T-helper 9 cell (primary cell): ENCODE data around the gene RPTOR.
"Not testable (repeated sequence)": the region's sequence is repeated elsewhere in the genome, so short reads cannot be mapped to it uniquely, and the experiment has no call there.

Experiments used
- DNase-seq: peaks from one replicate; pipeline ENCODE4 v3.0.0-alpha.2; 2020

RPTOR gene

DNA sequence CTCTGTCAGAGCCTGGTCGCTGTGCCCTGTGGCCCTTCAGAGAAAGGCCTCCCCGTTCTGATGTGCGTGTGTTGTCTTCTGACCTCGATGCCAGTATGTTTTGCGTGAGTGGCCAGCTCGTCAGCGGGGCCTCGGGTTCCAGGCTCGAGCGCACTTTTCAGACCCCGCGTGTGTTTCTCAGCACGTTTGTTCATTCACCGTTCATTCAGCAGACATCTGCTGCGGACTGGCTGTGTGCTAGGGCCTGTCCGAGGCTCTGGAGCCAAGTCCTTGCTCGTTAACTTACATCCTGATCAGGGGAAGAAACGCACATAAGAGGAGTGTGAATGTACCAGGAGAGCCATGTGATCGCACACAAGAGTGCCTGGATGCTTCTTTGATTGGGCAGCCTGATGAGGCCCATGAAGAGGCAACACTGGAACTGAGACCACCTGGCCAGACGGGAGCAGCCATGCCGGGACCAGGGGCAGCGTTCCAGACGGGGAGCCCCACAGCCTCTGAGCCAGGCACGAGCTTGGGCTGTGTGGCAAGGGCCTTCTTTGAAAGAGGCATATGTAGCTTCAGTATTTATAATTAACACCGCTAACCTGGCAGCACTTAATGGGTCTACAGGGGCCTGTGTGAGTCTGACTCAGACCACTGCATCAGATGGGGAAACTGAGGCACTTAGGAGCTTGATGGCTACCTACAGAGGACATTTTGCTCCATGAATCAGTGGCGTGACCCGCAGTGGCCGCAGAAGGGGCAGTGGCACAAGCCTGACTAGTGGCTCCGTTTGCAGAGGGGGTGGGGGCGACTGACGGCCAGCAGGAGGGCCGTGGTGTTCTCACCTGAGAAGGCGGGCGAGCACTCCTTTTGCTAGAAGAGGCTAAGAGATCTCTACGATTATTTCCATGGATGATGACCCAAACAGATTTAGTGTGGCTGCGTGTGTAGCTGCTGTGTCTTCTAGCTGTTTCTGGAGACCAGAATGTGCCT lies 259.1 kb downstream of the RPTOR start:
- DNase-seq, result no peak

DNA sequence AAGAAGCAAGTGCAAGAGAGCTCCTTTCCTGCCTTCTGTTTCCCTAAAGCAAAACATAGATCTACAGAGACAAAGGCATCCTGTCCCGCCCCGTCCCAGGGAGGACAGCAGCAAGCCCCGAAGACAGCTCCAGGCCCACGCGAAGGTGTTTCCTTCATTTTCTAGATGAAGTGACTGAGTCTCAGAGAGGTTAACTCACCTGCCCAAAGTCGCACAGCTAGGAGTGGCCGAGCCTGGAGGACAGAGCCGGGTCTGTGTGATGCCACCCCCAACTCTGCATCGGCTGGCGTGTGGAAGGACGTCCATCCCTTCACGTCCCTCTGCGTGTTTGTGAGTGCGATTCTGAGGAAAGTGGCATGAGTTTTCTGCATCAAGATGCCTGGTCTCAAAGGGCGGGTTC lies 259.8 kb downstream of the RPTOR start:
- DNase-seq, result no peak

- no peak for DNase-seq
Measured at GRCh38 chr17:80805032-80805751, 260.6 kb downstream of the RPTOR start.

GRCh38 chr17:80807014-80807413 lies 262.4 kb downstream of the RPTOR start:
- DNase-seq, result no peak

- no peak for DNase-seq
Measured at GRCh38 chr17:80807882-80808281, 263.2 kb downstream of the RPTOR start.

DNA sequence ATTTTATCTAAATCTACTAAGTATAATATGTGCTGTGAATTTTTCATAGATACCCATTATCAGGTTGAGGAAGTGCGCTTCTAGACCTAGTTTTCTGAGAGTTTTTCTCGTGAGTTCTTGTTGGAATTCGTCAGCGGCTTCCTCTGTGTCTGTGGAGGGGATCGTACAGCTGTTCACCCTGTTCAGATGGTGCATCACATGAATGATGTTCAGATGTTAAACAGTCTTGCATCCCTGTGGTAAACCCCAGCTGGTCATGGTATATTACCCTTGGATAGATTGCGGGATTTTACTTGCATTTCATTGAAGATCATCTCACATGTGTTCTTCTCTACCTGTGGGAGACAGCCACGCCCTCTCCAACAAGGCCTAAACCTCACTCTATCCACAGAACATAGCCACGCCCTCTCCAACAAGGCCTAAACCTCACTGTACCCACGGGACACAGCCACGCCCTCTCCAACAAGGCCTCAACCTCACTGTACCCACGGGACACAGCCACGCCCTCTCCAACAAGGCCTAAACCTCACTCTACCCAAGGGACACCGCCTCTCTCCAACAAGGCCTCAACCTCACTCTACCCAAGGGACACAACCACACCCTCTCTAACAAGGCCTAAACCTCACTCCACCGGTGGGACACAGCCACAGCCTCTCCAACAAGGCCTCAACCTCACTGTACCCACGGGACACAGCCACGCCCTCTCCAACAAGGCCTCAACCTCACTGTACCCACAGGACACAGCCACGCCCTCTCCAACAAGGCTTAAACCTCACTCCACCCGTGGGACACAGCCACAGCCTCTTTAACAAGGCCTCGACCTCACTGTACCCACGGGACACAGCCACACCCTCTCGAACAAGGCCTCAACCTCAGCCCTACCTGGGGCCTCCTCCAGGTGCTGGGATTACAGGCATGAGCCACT lies 266.8 kb downstream of the RPTOR start:
- no peak for DNase-seq

GRCh38 chr17:80812362-80813088 lies 267.9 kb downstream of the RPTOR start:
- no peak for DNase-seq

DNA sequence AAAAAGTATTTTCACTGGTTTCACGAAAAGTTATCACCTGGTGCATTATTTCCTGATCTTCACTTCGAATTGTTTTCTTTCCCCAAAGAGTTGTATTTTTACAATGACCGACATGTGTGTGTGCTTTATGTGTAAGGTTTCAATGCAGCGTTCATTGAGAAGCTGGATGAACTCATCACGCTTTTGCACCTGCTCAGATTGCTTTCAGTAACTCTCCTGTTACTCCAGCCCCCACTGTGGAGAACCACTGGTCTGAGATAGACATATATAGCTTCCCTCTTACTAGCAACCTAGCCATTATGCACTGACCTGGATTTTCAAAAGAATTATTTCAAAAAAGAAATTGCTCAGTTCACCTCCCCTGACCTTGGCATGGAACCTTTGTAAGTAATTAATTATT lies 268.7 kb downstream of the RPTOR start:
- no peak for DNase-seq

DNA sequence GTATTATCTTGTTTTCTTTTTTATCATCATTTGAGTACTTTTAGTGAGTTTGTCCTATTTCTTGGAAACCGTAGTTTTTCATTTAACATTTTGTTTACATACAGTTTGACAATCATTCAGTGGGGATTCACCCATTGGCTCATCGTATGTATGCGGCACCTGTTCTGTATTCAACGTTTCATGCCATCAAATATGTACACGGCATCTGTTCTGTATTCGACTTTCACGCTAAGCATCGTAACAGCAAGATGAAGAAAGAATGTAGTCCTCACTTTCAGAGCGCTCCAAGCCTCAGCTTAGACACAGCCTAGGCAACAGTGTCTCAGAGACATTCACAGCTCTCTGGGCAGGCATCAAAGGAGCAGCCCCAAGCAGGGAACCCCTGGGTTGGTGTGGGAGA lies 269.9 kb downstream of the RPTOR start:
- DNase-seq, result no peak

DNA sequence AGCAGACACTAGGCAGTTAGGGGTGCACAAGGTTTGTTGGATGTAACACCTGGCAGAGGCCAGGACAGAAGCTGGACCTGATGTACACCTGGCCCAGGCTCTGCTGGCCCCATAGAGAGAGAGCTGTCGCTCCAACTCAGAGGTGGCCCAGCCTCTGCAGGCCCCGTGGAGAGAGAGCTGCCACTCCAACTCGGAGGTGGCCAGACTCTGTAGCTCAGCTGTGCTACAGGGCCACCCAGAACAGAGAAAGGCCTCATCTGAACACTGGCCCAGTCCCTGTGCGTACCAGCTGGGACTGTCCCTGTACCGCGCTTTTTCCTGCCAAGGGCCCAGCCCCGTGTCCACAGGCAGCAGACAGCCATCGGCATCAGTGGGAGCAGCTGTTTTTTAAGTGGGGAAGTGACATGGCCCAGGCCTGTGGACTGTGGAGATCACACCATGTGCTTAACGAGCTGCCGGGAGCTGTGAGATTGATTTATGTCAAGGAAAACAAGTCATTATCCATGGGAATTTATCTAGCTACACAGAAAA lies 270.6 kb downstream of the RPTOR start:
- no peak for DNase-seq

- not testable (repeated sequence) for DNase-seq
Measured at GRCh38 chr17:80815718-80816117, 271.1 kb downstream of the RPTOR start.

GRCh38 chr17:80816241-80817103 lies 271.8 kb downstream of the RPTOR start:
- DNase-seq, result no peak

DNA sequence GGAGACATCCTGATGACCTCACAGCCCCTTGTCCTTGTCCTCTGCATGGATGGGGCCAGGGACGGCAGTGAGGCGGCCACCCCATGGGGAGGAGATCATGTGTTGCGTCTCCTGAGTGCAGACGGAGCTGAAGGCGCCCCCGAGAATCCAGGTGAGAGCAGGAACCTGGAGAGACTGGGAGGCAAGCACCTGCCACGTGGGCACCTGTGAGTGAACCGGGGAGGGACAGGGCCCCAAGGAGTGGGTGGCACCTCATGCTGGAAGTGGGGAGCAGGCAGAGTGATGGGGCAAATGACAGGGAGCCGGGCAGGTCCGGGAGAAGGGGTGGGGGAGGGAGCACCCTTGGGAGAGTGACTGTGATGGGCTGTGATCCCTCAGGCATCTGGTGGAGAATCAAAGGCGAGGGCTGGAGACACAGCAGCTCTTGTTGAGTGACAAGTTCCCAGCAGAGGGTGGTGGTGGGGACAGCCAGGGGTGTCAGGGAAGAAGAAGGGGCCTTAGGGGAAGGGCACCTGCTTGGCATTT lies 272.7 kb downstream of the RPTOR start:
- no peak for DNase-seq

DNA sequence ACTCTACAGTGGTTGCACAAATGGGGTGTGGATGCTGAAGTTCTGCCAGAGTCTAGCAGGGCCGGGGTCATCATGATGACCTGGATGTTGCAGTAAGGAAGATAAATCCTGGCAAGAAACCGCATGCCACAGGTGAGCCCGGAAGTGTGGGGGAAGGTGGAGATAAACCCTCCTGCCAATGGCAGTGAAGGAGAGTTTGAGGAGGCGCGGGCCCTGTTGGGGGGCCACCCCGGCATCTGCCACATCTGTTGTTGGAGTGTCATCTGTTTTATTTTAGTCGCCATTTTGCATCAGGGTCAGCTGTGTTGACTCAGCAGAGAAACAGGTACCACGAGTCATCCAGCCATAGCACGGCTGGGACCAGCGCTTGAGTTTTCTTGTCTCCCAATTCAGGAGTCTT lies 273.2 kb downstream of the RPTOR start:
- DNase-seq, result no peak

- no peak for DNase-seq
Measured at GRCh38 chr17:80818871-80819270, 274.2 kb downstream of the RPTOR start.

- no peak for DNase-seq
Measured at GRCh38 chr17:80819422-80820164, 275.0 kb downstream of the RPTOR start.

DNA sequence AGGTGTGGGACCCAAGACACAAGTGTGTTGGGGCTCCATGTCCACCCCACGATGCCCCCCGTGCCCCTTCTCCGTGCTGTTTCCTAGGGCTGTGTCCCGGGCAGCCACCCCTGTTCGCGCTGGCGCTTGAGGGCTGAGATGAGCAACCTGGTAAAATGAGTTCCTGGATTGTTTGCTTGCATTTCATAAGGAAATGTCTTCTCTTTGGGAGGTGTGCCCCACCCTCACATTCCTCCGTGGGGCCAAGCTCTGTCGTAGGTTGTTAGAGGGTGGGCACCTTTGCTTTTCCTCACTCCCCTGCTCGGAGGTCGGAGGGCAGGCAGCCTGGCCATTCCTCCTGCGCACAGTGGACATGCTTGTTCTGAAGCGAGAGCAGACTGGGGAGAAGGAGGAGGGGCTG lies 275.7 kb downstream of the RPTOR start:
- no peak for DNase-seq

DNA sequence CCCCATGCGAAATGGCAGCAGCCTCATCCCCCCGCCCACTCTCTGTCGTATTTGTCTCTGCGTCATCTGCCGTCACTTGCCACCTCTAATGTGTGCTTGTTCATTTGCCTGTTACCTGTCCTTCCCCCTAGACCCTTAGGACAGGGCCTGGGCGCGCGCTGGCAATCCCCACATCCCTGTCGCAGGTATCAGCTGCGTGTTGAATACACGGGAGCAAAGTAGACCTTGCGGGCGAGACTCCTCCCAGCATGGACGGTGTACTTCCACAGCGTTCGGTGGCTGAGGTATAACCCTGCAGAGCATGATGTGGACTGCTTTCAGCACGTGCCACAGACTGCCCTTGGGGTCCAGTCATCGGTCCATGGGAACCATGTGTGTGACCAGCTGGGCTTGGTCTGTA lies 276.9 kb downstream of the RPTOR start:
- DNase-seq, result no peak

DNA sequence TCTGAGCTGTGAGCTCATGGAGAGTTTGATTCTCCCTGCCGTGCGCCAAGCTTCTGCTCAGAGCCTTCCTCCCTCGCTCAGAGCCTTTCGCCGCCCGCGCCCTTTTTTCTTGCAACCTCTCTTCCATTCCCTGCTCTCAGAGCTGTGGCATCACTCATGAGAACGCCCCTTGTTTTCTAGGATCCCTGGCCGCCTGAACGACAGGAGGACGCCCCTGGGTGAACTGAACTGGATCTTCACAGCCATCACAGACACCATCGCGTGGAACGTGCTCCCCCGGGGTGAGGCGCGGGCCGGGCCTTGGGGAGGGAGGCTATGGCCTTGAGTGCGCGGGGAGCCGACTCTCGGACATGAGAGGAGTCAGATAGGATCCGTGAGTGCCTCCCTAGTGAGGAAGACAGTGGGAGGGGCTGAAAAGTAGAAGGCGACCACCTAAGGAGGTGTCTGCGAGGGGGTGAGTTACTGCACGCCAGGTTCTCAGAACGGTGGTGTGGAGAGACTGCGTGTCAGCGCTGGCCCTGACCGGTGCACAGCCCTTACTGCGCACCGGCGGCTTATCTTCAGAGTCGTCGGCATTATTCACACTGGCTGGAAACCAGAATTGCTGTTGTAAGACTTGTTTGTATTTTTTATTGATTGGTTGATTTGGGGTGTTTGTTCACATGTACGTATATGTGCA lies 277.5 kb downstream of the RPTOR start:
- no peak for DNase-seq
